ENCODE measurements around the gene SYT17. TPM values are rescaled to one million over a fixed set of nuclear protein-coding genes. Genes with fewer than 3 reads are reported as not detected.

SYT17 gene
- total and polyA plus RNA-seq, 2 experiments from 2014 or later: not detected

GRCh38 chr16:19132898-19133297 is 35.1 kb upstream of the SYT17 start:
- H3K27ac ChIP-seq: no peak overlapping the region
- peaks cover 31% of the 10 kb centered on the region for H3F3A ChIP-seq (ENCODE audit: insufficient read depth)
- no peak for TF ChIP-seq EZH2 (IDR thresholded peaks at IDR 0.05; ENCODE audit: insufficient read depth, poor library complexity, severe bottlenecking)
- no peak for TF ChIP-seq EZH2phosphoT487 (IDR thresholded peaks at IDR 0.05; ENCODE audit: insufficient read depth, low read depth)
- H3K36me3 ChIP-seq (ENCODE audit: low read depth): no peaks in the 10 kb centered on the region
- in situ Hi-C loops (cut with MboI): no loop called here
- H3K4me3 ChIP-seq: no peak overlapping the region
- 95 to 99% methylated on average over 11 of the region's 11 CpGs for WGBS, 2 experiments (ENCODE audit: low coverage in 1 of 2, low lambda C conversion rate in 2 of 2, missing lambda C conversion rate in 2 of 2)
- no peaks in the 10 kb centered on the region for H4K20me1 ChIP-seq (ENCODE audit: insufficient read depth)
- no peak overlapping the region for H3K9ac ChIP-seq
- no peak for DNase-seq
- H3K9me2 ChIP-seq (ENCODE audit: insufficient read depth): no peaks in the 10 kb centered on the region
- no peaks in the 10 kb centered on the region for H3K9me3 ChIP-seq (ENCODE audit: low read depth)
- H3K4me1 ChIP-seq (ENCODE audit: insufficient read depth): peaks cover 41% of the 10 kb centered on the region
- H2AFZ ChIP-seq: no peak overlapping the region
- H3K27me3 ChIP-seq (replicated peaks; ENCODE audit: insufficient read depth): no peaks in the 10 kb centered on the region
- no peaks in the 10 kb centered on the region for H3K79me2 ChIP-seq (ENCODE audit: insufficient read depth)
- no peak overlapping the region for H3K4me2 ChIP-seq (ENCODE audit: unreplicated experiment)

DNA sequence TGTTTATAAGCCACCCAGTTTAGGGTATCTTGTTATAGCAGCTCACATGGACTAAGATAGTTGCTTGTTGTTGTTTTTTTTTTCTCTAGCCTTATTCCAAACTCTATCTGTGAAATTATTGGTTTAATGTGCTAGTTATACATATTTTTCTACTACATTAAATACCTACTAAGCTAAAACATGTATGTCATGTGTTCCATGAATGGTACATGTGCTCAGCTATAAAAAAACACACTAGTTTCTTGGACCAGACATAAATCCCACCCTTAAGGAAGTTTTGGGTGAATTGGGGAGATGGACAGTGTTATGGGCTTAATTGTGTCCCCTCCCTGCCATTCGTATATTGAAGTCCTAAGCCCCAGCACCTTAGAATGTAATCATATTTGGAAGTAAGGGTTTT is 34.4 kb upstream of the SYT17 start:
- no peak overlapping the region for H3K27ac ChIP-seq
- no peaks in the 10 kb centered on the region for H3K9me2 ChIP-seq (ENCODE audit: insufficient read depth)
- H4K20me1 ChIP-seq (ENCODE audit: insufficient read depth): no peaks in the 10 kb centered on the region
- no peaks in the 10 kb centered on the region for H3K36me3 ChIP-seq (ENCODE audit: low read depth)
- no peak overlapping the region for H3K4me2 ChIP-seq (ENCODE audit: unreplicated experiment)
- H3K9ac ChIP-seq: no peak overlapping the region
- H3K27me3 ChIP-seq (replicated peaks; ENCODE audit: insufficient read depth): no peaks in the 10 kb centered on the region
- 67 to 68% methylated on average over 1 of the region's 1 CpG for WGBS, 2 experiments (ENCODE audit: low coverage in 1 of 2, low lambda C conversion rate in 2 of 2, missing lambda C conversion rate in 2 of 2)
- H3K9me3 ChIP-seq (ENCODE audit: low read depth): no peaks in the 10 kb centered on the region
- peaks cover 43% of the 10 kb centered on the region for H3K4me1 ChIP-seq (ENCODE audit: insufficient read depth)
- TF ChIP-seq EZH2phosphoT487 (IDR thresholded peaks at IDR 0.05; ENCODE audit: insufficient read depth, low read depth): no peak
- no peak for TF ChIP-seq EZH2 (IDR thresholded peaks at IDR 0.05; ENCODE audit: insufficient read depth, poor library complexity, severe bottlenecking)
- peaks cover 26% of the 10 kb centered on the region for H3F3A ChIP-seq (ENCODE audit: insufficient read depth)
- H2AFZ ChIP-seq: no peak overlapping the region
- DNase-seq: no peak
- in situ Hi-C loops (cut with MboI): no loop called here
- H3K79me2 ChIP-seq (ENCODE audit: insufficient read depth): no peaks in the 10 kb centered on the region
- no peak overlapping the region for H3K4me3 ChIP-seq

GRCh38 chr16:19135201-19135842 is 32.7 kb upstream of the SYT17 start:
- Histone ChIP-seq H3K36me3 (ENCODE audit: low read depth) (no peaks in the 10 kb centered on the region), H3K9me2 (ENCODE audit: insufficient read depth) (no peaks in the 10 kb centered on the region), H3K27ac (no peak overlapping the region), H3K79me2 (ENCODE audit: insufficient read depth) (no peaks in the 10 kb centered on the region), H3F3A (ENCODE audit: insufficient read depth) (peaks cover 16% of the 10 kb centered on the region), H3K4me1 (ENCODE audit: insufficient read depth) (peaks cover 46% of the 10 kb centered on the region), H3K27me3 (replicated peaks; ENCODE audit: insufficient read depth) (no peaks in the 10 kb centered on the region), H3K9me3 (ENCODE audit: low read depth) (no peaks in the 10 kb centered on the region), H2AFZ (no peak overlapping the region), H3K4me2 (ENCODE audit: unreplicated experiment) (no peak overlapping the region), H3K9ac (no peak overlapping the region), H4K20me1 (ENCODE audit: insufficient read depth) (no peaks in the 10 kb centered on the region), H3K4me3 (no peak overlapping the region)
- no peak for DNase-seq
- 84 to 86% methylated on average over 10 of the region's 10 CpGs for WGBS, 2 experiments (ENCODE audit: low coverage in 1 of 2, low lambda C conversion rate in 2 of 2, missing lambda C conversion rate in 2 of 2)
- no peak for TF ChIP-seq EZH2 (IDR thresholded peaks at IDR 0.05; ENCODE audit: insufficient read depth, poor library complexity, severe bottlenecking)
- TF ChIP-seq EZH2phosphoT487 (IDR thresholded peaks at IDR 0.05; ENCODE audit: insufficient read depth, low read depth): no peak
- in situ Hi-C loops (cut with MboI): no loop called here

GRCh38 chr16:19135896-19136438 is 32.1 kb upstream of the SYT17 start:
- in situ Hi-C loops (cut with MboI): no loop called here
- TF ChIP-seq EZH2phosphoT487 (IDR thresholded peaks at IDR 0.05; ENCODE audit: insufficient read depth, low read depth): no peak
- Histone ChIP-seq H3K9ac (no peak overlapping the region), H3K4me2 (ENCODE audit: unreplicated experiment) (peak overlapping the region; percentile 21), H3K9me3 (ENCODE audit: low read depth) (no peaks in the 10 kb centered on the region), H2AFZ (no peak overlapping the region), H3K79me2 (ENCODE audit: insufficient read depth) (no peaks in the 10 kb centered on the region), H4K20me1 (ENCODE audit: insufficient read depth) (no peaks in the 10 kb centered on the region), H3K4me1 (ENCODE audit: insufficient read depth) (peaks cover 40% of the 10 kb centered on the region), H3K36me3 (ENCODE audit: low read depth) (no peaks in the 10 kb centered on the region), H3K9me2 (ENCODE audit: insufficient read depth) (no peaks in the 10 kb centered on the region), H3K4me3 (no peak overlapping the region), H3K27ac (no peak overlapping the region), H3K27me3 (replicated peaks; ENCODE audit: insufficient read depth) (no peaks in the 10 kb centered on the region), H3F3A (ENCODE audit: insufficient read depth) (peaks cover 9% of the 10 kb centered on the region)
- DNase-seq: peak; percentile 34
- WGBS, 2 experiments (ENCODE audit: low coverage in 1 of 2, low lambda C conversion rate in 2 of 2, missing lambda C conversion rate in 2 of 2): 53% methylated on average over 6 to 7 of the region's 7 CpGs
